Prostate gland (tissue), 2 donors: ENCODE measurements around the gene XKR3. TPM values are rescaled to one million over a fixed set of nuclear protein-coding genes. Genes with fewer than 3 reads are reported as not detected.

Experiments used
- DNase-seq: peaks from one replicate; pipeline ENCODE4 v3.0.0-alpha.2; 2019; ENCODE audit warnings: low spot score
- H3K27ac ChIP-seq, 2 donors: fragments of 200-600 bp; sonication (generic); 2 replicates each; pipeline ENCODE4 v1.5.1; 2017 to 2019
- H3K27me3 ChIP-seq: fragments of 200-600 bp; sonication (generic); replicated peaks from 2 replicates; pipeline ENCODE4 v1.5.1; 2019; ENCODE audit not compliant: insufficient read depth
- H3K36me3 ChIP-seq, 2 donors: fragments of 200-600 bp; sonication (generic); 1 replicate in 1 of 2; 2 replicates in 1 of 2; pipeline versions ENCODE4 v1.5.1 to v1.8.1; 2017 to 2019
- H3K4me1 ChIP-seq: fragments of 200-600 bp; sonication (generic); replicated peaks from 2 replicates; pipeline ENCODE4 v1.5.1; 2019
- H3K4me3 ChIP-seq, 2 donors: fragments of 200-600 bp; sonication (generic); 2 replicates each; pipeline ENCODE4 v1.5.1; 2017 to 2019
- H3K9me3 ChIP-seq: fragments of 200-600 bp; sonication (generic); 2 replicates; pipeline ENCODE4 v1.5.1; 2017
- CTCF ChIP-seq, 4 experiments: fragments of 200-600 bp in 2 of 4; fragments of 450-650 bp in 2 of 4; sonication (generic) in 2 of 4; IDR thresholded peaks; 1 replicate in 3 of 4; 2 replicates in 1 of 4; pipeline ENCODE4 v1.5.1; 2016 to 2019; ENCODE audit warnings: antibody characterized with exemption in 4 of 4, mild to moderate bottlenecking in 2 of 4, moderate library complexity in 2 of 4
- POLR2A ChIP-seq: fragments of 450-650 bp; IDR thresholded peaks from one replicate; pipeline ENCODE4 v1.6.1; 2016; ENCODE audit warnings: antibody characterized with exemption, mild to moderate bottlenecking
- POLR2AphosphoS5 ChIP-seq: sonication (generic); formaldehyde crosslinking; IDR thresholded peaks from one replicate; pipeline ENCODE4 v1.6.1; 2017; ENCODE audit warnings: antibody characterized with exemption
- WGBS: methylation state at CpG from one replicate; pipeline ENCODE4 v1.1.5; 2018; 5-methylcytosine and 5-hydroxymethylcytosine counted together
- intact Hi-C: fragments of 100-400 bp; cut with DNase I; formaldehyde crosslinking; loops from one replicate; pipeline ENCODE4 v1.14.2; 2022
- total RNA-seq, 2 donors: library from RNA; depleted of rRNA; stranded (reverse); fragments of >200 nt; gene quantifications; one replicate each; pipeline ENCODE4 v1.1.0, GENCODE V29; 2016

The XKR3 gene
- total RNA-seq, 2 donors from 2014 or later: 0.74 TPM; not detected in 1

GRCh38 chr22:16783930-16784354 is 41.3 kb downstream of the XKR3 start:
- no peak overlapping the region for H3K27ac ChIP-seq
- H3K36me3 ChIP-seq: no peaks in the 10 kb centered on the region
- intact Hi-C loops: no loop called here
- no peaks in the 10 kb centered on the region for H3K27me3 ChIP-seq
- no peaks in the 10 kb centered on the region for H3K9me3 ChIP-seq
- WGBS: 75% methylated on average over 8 of the region's 8 CpGs
- no peaks in the 10 kb centered on the region for H3K4me1 ChIP-seq
- H3K4me3 ChIP-seq: no peak overlapping the region
- no peak for DNase-seq
- no peak for TF ChIP-seq POLR2AphosphoS5
- no peak for TF ChIP-seq CTCF (IDR thresholded peaks at IDR 0.05)
- TF ChIP-seq POLR2A: no peak

DNA sequence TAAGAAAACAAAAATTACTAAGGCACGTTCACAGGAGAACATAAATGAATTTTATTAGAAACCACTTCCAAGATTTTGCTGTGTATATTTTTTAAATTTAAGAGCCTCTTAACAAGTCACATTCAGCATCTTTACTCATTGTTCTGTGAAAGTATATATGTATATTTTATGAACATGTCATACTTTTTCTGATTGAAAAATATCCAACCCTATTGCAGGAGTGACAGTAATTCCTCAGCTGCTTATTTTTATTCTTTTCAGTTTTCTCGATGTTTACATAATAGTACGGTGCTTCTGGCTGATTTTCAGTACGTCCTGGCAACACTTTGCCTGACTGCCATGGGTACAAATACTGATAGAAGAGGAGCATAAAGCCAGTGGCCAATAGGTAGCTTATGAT is 41.8 kb downstream of the XKR3 start:
- no peaks in the 10 kb centered on the region for H3K27me3 ChIP-seq
- H3K4me3 ChIP-seq: no peak overlapping the region
- no peak for DNase-seq
- H3K36me3 ChIP-seq: no peaks in the 10 kb centered on the region
- intact Hi-C loops: no loop called here
- 72% methylated on average over 4 of the region's 4 CpGs for WGBS
- TF ChIP-seq POLR2A (no peak), POLR2AphosphoS5 (no peak), CTCF (IDR thresholded peaks at IDR 0.05) (no peak)
- H3K27ac ChIP-seq: no peak overlapping the region
- H3K4me1 ChIP-seq: no peaks in the 10 kb centered on the region
- H3K9me3 ChIP-seq: no peaks in the 10 kb centered on the region

DNA sequence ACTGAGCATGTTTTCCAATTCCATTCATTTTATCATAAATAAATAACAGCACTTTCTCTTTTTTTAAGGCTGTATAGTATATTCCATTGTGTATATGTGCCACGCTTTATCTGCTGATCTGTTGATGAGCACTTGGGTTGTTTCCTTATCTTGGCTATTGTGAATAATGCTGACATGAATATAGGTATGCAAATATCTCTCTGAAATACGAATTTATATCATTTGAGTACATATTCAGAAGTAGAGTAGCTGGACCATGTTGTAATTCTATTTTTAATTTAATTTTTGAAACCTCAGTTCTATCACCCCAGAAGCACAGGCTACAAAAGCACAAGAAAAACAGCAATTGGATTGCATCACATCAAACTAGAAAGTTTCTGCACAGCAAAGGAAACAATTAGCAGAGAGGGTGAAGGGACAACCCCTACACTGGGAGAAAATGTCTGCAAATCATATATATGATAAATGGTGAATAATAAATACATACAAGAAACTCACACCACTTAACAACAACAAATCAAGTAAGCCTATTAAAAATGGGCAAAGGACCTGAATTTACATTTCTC is 43.4 kb downstream of the XKR3 start:
- no peak for TF ChIP-seq POLR2A
- no peak for TF ChIP-seq CTCF (IDR thresholded peaks at IDR 0.05)
- TF ChIP-seq POLR2AphosphoS5: no peak

GRCh38 chr22:16781074-16781763 is 44.0 kb downstream of the XKR3 start:
- H3K4me3 ChIP-seq: no peak overlapping the region
- no peak overlapping the region for H3K27ac ChIP-seq
- no peaks in the 10 kb centered on the region for H3K4me1 ChIP-seq
- no peak for TF ChIP-seq POLR2A
- H3K36me3 ChIP-seq: no peaks in the 10 kb centered on the region
- H3K27me3 ChIP-seq: no peaks in the 10 kb centered on the region
- H3K9me3 ChIP-seq: no peaks in the 10 kb centered on the region
- WGBS: 78% methylated on average over 11 of the region's 11 CpGs
- DNase-seq: no peak
- intact Hi-C loops: no loop called here

More for the DNA sequence above, 43.4 kb downstream of the XKR3 start:
- no peaks in the 10 kb centered on the region for H3K9me3 ChIP-seq
- no peaks in the 10 kb centered on the region for H3K4me1 ChIP-seq
- H3K4me3 ChIP-seq: no peak overlapping the region
- H3K36me3 ChIP-seq: no peaks in the 10 kb centered on the region
- no peak for DNase-seq
- WGBS: 46% methylated on average over 2 of the region's 2 CpGs
- intact Hi-C loops: no loop called here
- no peaks in the 10 kb centered on the region for H3K27me3 ChIP-seq
- H3K27ac ChIP-seq: no peak overlapping the region

DNA sequence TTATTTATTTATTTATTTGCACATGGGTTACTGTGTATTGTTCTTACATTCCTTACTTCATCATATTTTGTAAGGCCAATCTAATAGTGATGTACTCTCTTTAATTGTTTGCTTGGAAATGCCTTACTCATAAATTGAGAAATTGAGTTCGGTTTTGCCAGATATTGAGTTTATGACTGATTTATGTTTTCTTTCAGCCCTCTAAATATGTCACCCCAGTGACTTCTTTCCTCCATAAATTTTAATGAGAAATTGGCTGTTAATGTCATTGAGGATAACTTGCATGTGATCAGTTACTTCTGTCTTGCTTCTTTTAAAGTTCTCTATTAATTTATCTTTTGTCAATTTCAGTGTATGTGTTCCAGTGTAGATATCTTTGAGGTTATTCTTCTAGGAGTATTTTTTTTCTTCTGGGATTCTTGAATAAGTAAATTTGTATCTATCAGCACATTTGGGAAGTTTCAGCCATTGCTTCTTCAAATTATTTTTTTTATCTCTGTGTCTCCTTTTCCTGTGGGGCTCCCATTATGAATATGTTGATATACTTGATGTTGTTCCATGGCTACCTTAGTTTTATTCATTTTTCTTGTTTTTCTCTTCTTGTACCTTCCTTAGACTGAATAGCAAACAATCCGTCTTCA is 47.8 kb downstream of the XKR3 start:
- Histone ChIP-seq H3K27me3 (no peaks in the 10 kb centered on the region), H3K27ac (no peak overlapping the region), H3K9me3 (no peaks in the 10 kb centered on the region), H3K4me3 (no peak overlapping the region), H3K36me3 (no peaks in the 10 kb centered on the region), H3K4me1 (no peaks in the 10 kb centered on the region)
- DNase-seq: no peak
- TF ChIP-seq CTCF (IDR thresholded peaks at IDR 0.05) (no peak), POLR2A (no peak), POLR2AphosphoS5 (no peak)
- intact Hi-C loops: no loop called here
- 70% methylated on average over 2 of the region's 2 CpGs for WGBS
